ENCODE data around the gene NMT2. TPM values are rescaled to one million over a fixed set of nuclear protein-coding genes. Genes with fewer than 3 reads are reported as not detected.

The NMT2 gene
- total and polyA plus RNA-seq, 10 of the 15 experiments (the other 5 are each of a cell fraction or from before 2014, with no cell fraction given) = 4.9 to 12.0 (median 9.2) TPM

DNA sequence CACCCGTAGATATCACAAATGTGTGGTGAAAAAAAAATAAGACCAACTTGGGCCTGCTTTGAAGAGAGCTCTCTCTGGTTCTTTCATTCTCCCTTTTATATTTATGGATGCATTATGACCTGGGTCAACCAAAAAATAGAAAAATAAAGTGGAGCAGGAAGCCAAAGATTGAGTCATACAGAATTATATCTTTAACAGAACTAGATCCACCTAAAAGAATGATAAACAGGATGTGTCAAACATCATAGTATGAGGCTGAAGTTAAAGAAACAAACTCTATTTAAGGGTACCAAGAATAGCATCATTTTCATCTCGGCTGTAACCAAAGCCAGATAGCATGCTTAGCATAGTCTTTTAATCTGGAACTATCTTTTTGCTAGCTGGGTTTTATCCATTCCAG lies 28.8 kb upstream of the NMT2 start (continued):
- TF ChIP-seq E2F4 (IDR thresholded peaks at IDR 0.05; ENCODE audit: low read depth, low read length) = no peak
- no peak for TF ChIP-seq MTA3 (IDR thresholded peaks at IDR 0.05; ENCODE audit: borderline replicate concordance, low read length)
- no peak for TF ChIP-seq KLF5 (IDR thresholded peaks at IDR 0.05; ENCODE audit: partially characterized antibody)
- TF ChIP-seq IKZF2 (IDR thresholded peaks at IDR 0.05) = no peak
- TF ChIP-seq, protein P1, sequence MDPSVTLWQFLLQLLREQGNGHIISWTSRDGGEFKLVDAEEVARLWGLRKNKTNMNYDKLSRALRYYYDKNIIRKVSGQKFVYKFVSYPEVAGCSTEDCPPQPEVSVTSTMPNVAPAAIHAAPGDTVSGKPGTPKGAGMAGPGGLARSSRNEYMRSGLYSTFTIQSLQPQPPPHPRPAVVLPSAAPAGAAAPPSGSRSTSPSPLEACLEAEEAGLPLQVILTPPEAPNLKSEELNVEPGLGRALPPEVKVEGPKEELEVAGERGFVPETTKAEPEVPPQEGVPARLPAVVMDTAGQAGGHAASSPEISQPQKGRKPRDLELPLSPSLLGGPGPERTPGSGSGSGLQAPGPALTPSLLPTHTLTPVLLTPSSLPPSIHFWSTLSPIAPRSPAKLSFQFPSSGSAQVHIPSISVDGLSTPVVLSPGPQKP (IDR thresholded peaks at IDR 0.05; ENCODE audit: low read depth, low read length) = no peak
- no peak for TF ChIP-seq NR2C1 (IDR thresholded peaks at IDR 0.05)
- TF ChIP-seq, protein P2, sequence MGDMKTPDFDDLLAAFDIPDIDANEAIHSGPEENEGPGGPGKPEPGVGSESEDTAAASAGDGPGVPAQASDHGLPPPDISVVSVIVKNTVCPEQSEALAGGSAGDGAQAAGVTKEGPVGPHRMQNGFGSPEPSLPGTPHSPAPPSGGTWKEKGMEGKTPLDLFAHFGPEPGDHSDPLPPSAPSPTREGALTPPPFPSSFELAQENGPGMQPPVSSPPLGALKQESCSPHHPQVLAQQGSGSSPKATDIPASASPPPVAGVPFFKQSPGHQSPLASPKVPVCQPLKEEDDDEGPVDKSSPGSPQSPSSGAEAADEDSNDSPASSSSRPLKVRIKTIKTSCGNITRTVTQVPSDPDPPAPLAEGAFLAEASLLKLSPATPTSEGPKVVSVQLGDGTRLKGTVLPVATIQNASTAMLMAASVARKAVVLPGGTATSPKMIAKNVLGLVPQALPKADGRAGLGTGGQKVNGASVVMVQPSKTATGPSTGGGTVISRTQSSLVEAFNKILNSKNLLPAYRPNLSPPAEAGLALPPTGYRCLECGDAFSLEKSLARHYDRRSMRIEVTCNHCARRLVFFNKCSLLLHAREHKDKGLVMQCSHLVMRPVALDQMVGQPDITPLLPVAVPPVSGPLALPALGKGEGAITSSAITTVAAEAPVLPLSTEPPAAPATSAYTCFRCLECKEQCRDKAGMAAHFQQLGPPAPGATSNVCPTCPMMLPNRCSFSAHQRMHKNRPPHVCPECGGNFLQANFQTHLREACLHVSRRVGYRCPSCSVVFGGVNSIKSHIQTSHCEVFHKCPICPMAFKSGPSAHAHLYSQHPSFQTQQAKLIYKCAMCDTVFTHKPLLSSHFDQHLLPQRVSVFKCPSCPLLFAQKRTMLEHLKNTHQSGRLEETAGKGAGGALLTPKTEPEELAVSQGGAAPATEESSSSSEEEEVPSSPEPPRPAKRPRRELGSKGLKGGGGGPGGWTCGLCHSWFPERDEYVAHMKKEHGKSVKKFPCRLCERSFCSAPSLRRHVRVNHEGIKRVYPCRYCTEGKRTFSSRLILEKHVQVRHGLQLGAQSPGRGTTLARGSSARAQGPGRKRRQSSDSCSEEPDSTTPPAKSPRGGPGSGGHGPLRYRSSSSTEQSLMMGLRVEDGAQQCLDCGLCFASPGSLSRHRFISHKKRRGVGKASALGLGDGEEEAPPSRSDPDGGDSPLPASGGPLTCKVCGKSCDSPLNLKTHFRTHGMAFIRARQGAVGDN (IDR thresholded peaks at IDR 0.05) = no peak
- TF ChIP-seq ZNF24 (IDR thresholded peaks at IDR 0.05) = no peak
- no peak for TF ChIP-seq SUZ12 (IDR thresholded peaks at IDR 0.05; ENCODE audit: unreplicated experiment)

All from GM12878 (cell line).